Spleen (tissue), 11 donors: Measurements from ENCODE around the gene EXOC3. TPM values are rescaled to one million over a fixed set of nuclear protein-coding genes. Genes with fewer than 3 reads are reported as not detected.
A peak's percentile ranks its signal among the peaks of the same experiment; 100 is the strongest.

Source experiments
- DNase-seq: peaks from one replicate; pipeline ENCODE4 v3.0.0-alpha.2; 2020
- H3K27ac ChIP-seq, 8 donors: fragments of 200-600 bp; sonication (generic) in 7 of 8; 1 replicate in 4 of 8; 2 replicates in 4 of 8; pipeline versions ENCODE4 v1.5.0 to v1.8.0; 2016 to 2021; ENCODE audit warnings: inconsistent platforms in 4 of 8, mild to moderate bottlenecking in 4 of 8, moderate library complexity in 1 of 8
- H3K27me3 ChIP-seq, 7 donors: fragments of 200-600 bp; sonication (generic) in 6 of 7; replicated peaks in 1 of 7; 1 replicate in 4 of 7; 2 replicates in 3 of 7; pipeline versions ENCODE4 v1.5.0 to v1.8.0; 2016 to 2021; ENCODE audit warnings: inconsistent platforms in 3 of 7, mild to moderate bottlenecking in 1 of 7
- H3K36me3 ChIP-seq, 6 donors: fragments of 200-600 bp; sonication (generic) in 5 of 6; 1 replicate in 4 of 6; 2 replicates in 2 of 6; pipeline versions ENCODE4 v1.5.0 to v1.8.0; 2016 to 2021; ENCODE audit warnings: inconsistent platforms in 2 of 6
- H3K4me1 ChIP-seq, 6 donors: fragments of 200-600 bp; sonication (generic) in 5 of 6; 1 replicate in 3 of 6; 2 replicates in 3 of 6; pipeline versions ENCODE4 v1.5.0 to v1.8.0; 2016 to 2021; ENCODE audit warnings: inconsistent platforms in 3 of 6
- H3K4me3 ChIP-seq, 8 donors: fragments of 200-600 bp; sonication (generic) in 7 of 8; 1 replicate in 4 of 8; 2 replicates in 4 of 8; pipeline versions ENCODE4 v1.5.0 to v1.8.0; 2016 to 2021; ENCODE audit warnings: inconsistent platforms in 4 of 8, mild to moderate bottlenecking in 4 of 8, moderate library complexity in 2 of 8
- H3K9me3 ChIP-seq, 8 donors: fragments of 200-600 bp; sonication (generic) in 7 of 8; 1 replicate in 4 of 8; 2 replicates in 4 of 8; pipeline versions ENCODE4 v1.5.0 to v1.8.0; 2016 to 2021; ENCODE audit warnings: inconsistent platforms in 4 of 8
- CTCF ChIP-seq, 11 experiments: fragments of 200-600 bp in 7 of 11; fragments of 450-650 bp in 4 of 11; sonication (generic) in 4 of 11; IDR thresholded peaks in 8 of 11; conservative IDR thresholded peaks in 3 of 11; 1 replicate in 7 of 11; 2 replicates in 4 of 11; pipeline versions ENCODE4 v1.4.0 to v1.8.0; 2016 to 2021; ENCODE audit warnings: antibody characterized with exemption in 11 of 11, inconsistent platforms in 4 of 11, mild to moderate bottlenecking in 1 of 11
- POLR2A ChIP-seq, 3 donors: fragments of 450-650 bp; IDR thresholded peaks; one replicate each; pipeline ENCODE4 v1.5.1; 2017; ENCODE audit warnings: antibody characterized with exemption in 3 of 3, mild to moderate bottlenecking in 1 of 3
- POLR2AphosphoS5 ChIP-seq, 3 donors: sonication (generic); formaldehyde crosslinking; IDR thresholded peaks; one replicate each; pipeline ENCODE4 v1.5.1; 2017; ENCODE audit warnings: antibody characterized with exemption in 3 of 3
- WGBS, 5 donors: extraction: QIAGEN DNeasy Blood & Tissue Kit in 3 of 5; methylation state at CpG; one replicate each; pipeline versions ENCODE4 v1.1.5 to v1.1.7; 2013 to 2018; 5-methylcytosine and 5-hydroxymethylcytosine counted together
- intact Hi-C: fragments of 100-400 bp; cut with DNase I; formaldehyde crosslinking; loops from one replicate; pipeline ENCODE4 v1.15.0; 2023; ENCODE audit warnings: low total_unique reads
- polyA plus RNA-seq, 3 donors: library from polyadenylated mRNA; stranded (reverse); fragments of 200-250 nt; gene quantifications; one replicate each; pipeline ENCODE4 v1.2.1, GENCODE V29; 2013
- total RNA-seq, 7 donors: library from RNA; depleted of rRNA in 3 of 7; stranded (reverse); fragments of >200 nt in 3 of 7; fragmentation: NEBNext Ultra II Directional in 4 of 7; extraction: Animal tissue kit (Norgen Biotek cat#: 25700) in 4 of 7; gene quantifications; one replicate each; pipeline versions ENCODE4 v1.1.0 to v1.2.1, GENCODE V29; 2016 to 2021
- donor health status: healthy with polysubstance abuse.
- donor health status: DM: no; HTN: no; CAD: no; lungs with moderate emphysema.
- donor health status: DM: no; HTN: no; CAD: no.
- donor health status: Bipolar disorder and iron deficiency.
- donor health status: healthy.
- donor health status: DM: no; HTN: no; CAD: no.
- donor health status: DM: yes; HTN: yes; CAD: no.

EXOC3 gene
- total and polyA plus RNA-seq, 10 donors: 22.7 to 87.0 (median 71.0) TPM

DNA sequence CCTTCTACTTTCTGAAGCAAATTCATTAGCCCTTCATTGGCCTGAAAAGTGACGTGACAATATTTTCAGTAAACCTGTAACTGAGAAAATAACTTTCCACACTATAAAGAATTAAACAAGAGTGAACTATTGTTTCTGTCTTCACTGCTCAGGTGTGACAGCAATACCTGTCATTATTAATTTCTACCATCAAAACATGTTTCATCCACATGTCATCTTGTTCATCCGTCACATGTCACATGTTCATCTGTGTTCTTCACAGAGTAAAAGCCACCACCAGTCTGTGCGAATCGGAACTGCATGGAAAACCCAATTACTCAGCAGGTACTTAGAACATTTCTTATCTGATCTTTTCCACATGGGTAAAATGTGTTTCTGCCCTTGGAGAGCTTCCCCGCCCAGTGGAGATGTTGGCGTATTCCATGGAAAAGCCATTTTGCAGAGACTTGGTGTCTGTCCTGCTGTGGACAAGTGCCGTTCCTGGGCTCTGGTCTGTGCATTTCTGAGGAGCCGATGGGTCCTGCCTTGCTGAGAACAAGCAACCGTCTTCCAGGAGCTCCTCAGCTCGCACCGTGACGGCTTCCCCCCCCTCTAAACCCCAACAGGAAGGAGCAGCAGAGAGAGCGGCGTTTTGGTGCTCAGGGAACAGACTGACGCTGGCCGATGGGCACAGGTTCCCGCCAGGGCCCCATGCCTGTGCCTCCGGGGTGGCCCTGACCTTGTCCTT lies 10.6 kb upstream of the EXOC3 start:
- Histone ChIP-seq H3K27ac (no peak overlapping the region), H3K9me3 (no peaks in the 10 kb centered on the region), H3K36me3 (peaks cover 0 to 33% (median 0%) of the 10 kb centered on the region in 6 donors), H3K4me3 (no peak overlapping the region), H3K27me3 (peaks cover 0 to 16% (median 0%) of the 10 kb centered on the region in 7 donors), H3K4me1 (no peaks in the 10 kb centered on the region)
- intact Hi-C loops: no loop called here
- peak; percentile 67 for DNase-seq
- no peak for TF ChIP-seq POLR2A (IDR thresholded peaks at IDR 0.05)
- TF ChIP-seq CTCF (IDR thresholded peaks at IDR 0.05 in 8 of 11, conservative IDR thresholded peaks at IDR 0.05 in 3 of 11): no peak
- no peak for TF ChIP-seq POLR2AphosphoS5 (IDR thresholded peaks at IDR 0.05)
- WGBS, 5 donors: 66 to 83% (median 74%) methylated on average over 12 to 18 of the region's 18 CpGs

GRCh38 chr5:432928-433791 lies 9.8 kb upstream of the EXOC3 start:
- intact Hi-C loops: no loop called here
- H3K27ac ChIP-seq: no peak overlapping the region

GRCh38 chr5:433836-434235 lies 9.1 kb upstream of the EXOC3 start:
- peak; percentile 65 for DNase-seq
- peaks cover 0 to 19% (median 0%) of the 10 kb centered on the region in 7 donors for H3K27me3 ChIP-seq
- TF ChIP-seq CTCF (IDR thresholded peaks at IDR 0.05 in 8 of 11, conservative IDR thresholded peaks at IDR 0.05 in 3 of 11) (no peak), POLR2AphosphoS5 (IDR thresholded peaks at IDR 0.05) (no peak), POLR2A (IDR thresholded peaks at IDR 0.05) (no peak)
- no peaks in the 10 kb centered on the region for H3K4me1 ChIP-seq
- no peaks in the 10 kb centered on the region for H3K9me3 ChIP-seq
- no peak overlapping the region for H3K27ac ChIP-seq
- peaks cover 0 to 21% (median 0%) of the 10 kb centered on the region in 6 donors for H3K36me3 ChIP-seq
- no peak overlapping the region for H3K4me3 ChIP-seq
- WGBS, 5 donors: 80 to 90% (median 88%) methylated on average over 14 to 16 of the region's 16 CpGs
- intact Hi-C loops: no loop called here

More at GRCh38 chr5:432928-433791, 9.8 kb upstream of the EXOC3 start:
- 83 to 88% (median 86%) methylated on average over 23 of the region's 23 CpGs for WGBS, 5 donors
- TF ChIP-seq POLR2A (IDR thresholded peaks at IDR 0.05): no peak
- no peak for TF ChIP-seq POLR2AphosphoS5 (IDR thresholded peaks at IDR 0.05)
- TF ChIP-seq CTCF (IDR thresholded peaks at IDR 0.05 in 8 of 11, conservative IDR thresholded peaks at IDR 0.05 in 3 of 11): no peak
- H3K9me3 ChIP-seq: no peaks in the 10 kb centered on the region
- peaks cover 0 to 19% (median 0%) of the 10 kb centered on the region in 7 donors for H3K27me3 ChIP-seq
- H3K36me3 ChIP-seq: peaks cover 0 to 25% (median 0%) of the 10 kb centered on the region in 6 donors
- H3K4me3 ChIP-seq: no peak overlapping the region
- DNase-seq: no peak
- H3K4me1 ChIP-seq: no peaks in the 10 kb centered on the region
